DND-41 (cell line): ENCODE measurements around the gene SOX21.

ENCODE experiments used
- ATAC-seq: fragments of 200-7000 bp; cut with Tn5 transposase; 3 replicates; pipeline ENCODE4 v1.9.1; 2021; ENCODE audit warnings: low read depth; ENCODE audit not compliant: insufficient read depth
- DNase-seq: peaks from one replicate; pipeline ENCODE4 v3.0.0-alpha.2; 2020
- H2AFZ ChIP-seq: 2 replicates; pipeline ENCODE4 v1.6.0; 2012; ENCODE audit warnings: low read depth, low read length
- H3K27ac ChIP-seq: 2 replicates; pipeline ENCODE4 v1.5.1; 2012; ENCODE audit warnings: low read length, inconsistent platforms
- H3K27me3 ChIP-seq: fragments of 200-600 bp; sonication (generic); 2 replicates; pipeline ENCODE4 v1.6.0; 2012; ENCODE audit warnings: low read length, mild to moderate bottlenecking, inconsistent platforms; ENCODE audit not compliant: insufficient read depth, poor library complexity
- H3K36me3 ChIP-seq: 2 replicates; pipeline ENCODE4 v1.5.1; 2012; ENCODE audit warnings: low read length, inconsistent platforms; ENCODE audit not compliant: insufficient read depth
- H3K4me1 ChIP-seq: 2 replicates; pipeline ENCODE4 v1.5.1; 2012; ENCODE audit warnings: mild to moderate bottlenecking, low read length; ENCODE audit not compliant: insufficient read depth
- H3K4me2 ChIP-seq: 2 replicates; pipeline ENCODE4 v1.6.0; 2012; ENCODE audit warnings: mild to moderate bottlenecking, moderate library complexity, low read length, inconsistent platforms; ENCODE audit not compliant: insufficient read depth
- H3K4me3 ChIP-seq, 2 experiments: fragments of 200-600 bp in 1 of 2; shearing (Covaris generic) in 1 of 2; 2 replicates each; pipeline ENCODE4 v1.5.1; 2012 to 2016; ENCODE audit warnings: inconsistent platforms in 2 of 2, low read length in 2 of 2, mild to moderate bottlenecking in 2 of 2, low read depth in 1 of 2, moderate library complexity in 1 of 2
- H3K79me2 ChIP-seq: 2 replicates; pipeline ENCODE4 v1.6.0; 2012; ENCODE audit warnings: low read length, inconsistent platforms; ENCODE audit not compliant: insufficient read depth
- H3K9ac ChIP-seq: 2 replicates; pipeline ENCODE4 v1.6.0; 2012; ENCODE audit warnings: low read depth, mild to moderate bottlenecking, inconsistent platforms, low read length, moderate library complexity
- H3K9me3 ChIP-seq: 2 replicates; pipeline ENCODE4 v1.5.1; 2012; ENCODE audit warnings: low read length, moderate library complexity, mild to moderate bottlenecking, inconsistent platforms; ENCODE audit not compliant: insufficient read depth, severe bottlenecking
- H4K20me1 ChIP-seq: 2 replicates; pipeline ENCODE4 v1.6.0; 2012; ENCODE audit warnings: low read length; ENCODE audit not compliant: insufficient read depth
- CTCF ChIP-seq: IDR thresholded peaks from 2 replicates; pipeline ENCODE4 v1.5.1; 2012; ENCODE audit warnings: borderline replicate concordance, low read length, moderate library complexity, mild to moderate bottlenecking; ENCODE audit not compliant: poor library complexity, severe bottlenecking; ENCODE audit errors: extremely low read depth
- EZH2 ChIP-seq: IDR thresholded peaks from 3 replicates; pipeline ENCODE4 v1.6.1; 2012; ENCODE audit warnings: borderline replicate concordance, low read depth, mild to moderate bottlenecking, moderate library complexity, low read length, inconsistent platforms; ENCODE audit not compliant: severe bottlenecking

Gene SOX21

GRCh38 chr13:94700536-94700935, 11.8 kb downstream of the SOX21 start:
- ATAC-seq = no peak
- Histone ChIP-seq H3K27ac (no peak overlapping the region), H3K9ac (no peak overlapping the region), H3K9me3 (no peaks in the 10 kb centered on the region), H4K20me1 (no peaks in the 10 kb centered on the region), H3K79me2 (no peaks in the 10 kb centered on the region), H3K4me2 (no peak overlapping the region), H3K27me3 (no peaks in the 10 kb centered on the region), H3K36me3 (no peaks in the 10 kb centered on the region), H3K4me3 (no peak overlapping the region), H2AFZ (no peak overlapping the region), H3K4me1 (no peaks in the 10 kb centered on the region)
- no peak for DNase-seq
- TF ChIP-seq EZH2 = no peak
- no peak for TF ChIP-seq CTCF

GRCh38 chr13:94700051-94700535, 12.3 kb downstream of the SOX21 start:
- no peaks in the 10 kb centered on the region for H3K27me3 ChIP-seq
- H2AFZ ChIP-seq = no peak overlapping the region
- TF ChIP-seq EZH2 (no peak), CTCF (no peak)
- no peak overlapping the region for H3K4me3 ChIP-seq
- DNase-seq (no peak), ATAC-seq (no peak)
- H3K4me1 ChIP-seq = no peaks in the 10 kb centered on the region
- H3K79me2 ChIP-seq = no peaks in the 10 kb centered on the region
- H3K9ac ChIP-seq = no peak overlapping the region
- no peaks in the 10 kb centered on the region for H3K9me3 ChIP-seq
- H4K20me1 ChIP-seq = no peaks in the 10 kb centered on the region
- no peaks in the 10 kb centered on the region for H3K36me3 ChIP-seq
- no peak overlapping the region for H3K27ac ChIP-seq
- H3K4me2 ChIP-seq = no peak overlapping the region

GRCh38 chr13:94696171-94696570, 16.2 kb downstream of the SOX21 start:
- Histone ChIP-seq H3K4me3 (no peak overlapping the region), H3K79me2 (no peaks in the 10 kb centered on the region), H3K27me3 (no peaks in the 10 kb centered on the region), H2AFZ (no peak overlapping the region), H4K20me1 (no peaks in the 10 kb centered on the region), H3K36me3 (no peaks in the 10 kb centered on the region), H3K9ac (no peak overlapping the region), H3K4me1 (no peaks in the 10 kb centered on the region), H3K4me2 (no peak overlapping the region), H3K27ac (no peak overlapping the region), H3K9me3 (no peaks in the 10 kb centered on the region)
- ATAC-seq (no peak), DNase-seq (no peak)
- TF ChIP-seq EZH2 (no peak), CTCF (no peak)

GRCh38 chr13:94692030-94692429, 20.3 kb downstream of the SOX21 start:
- no peaks in the 10 kb centered on the region for H3K4me1 ChIP-seq
- H3K9ac ChIP-seq = no peak overlapping the region
- H3K27me3 ChIP-seq = no peaks in the 10 kb centered on the region
- no peak overlapping the region for H3K4me3 ChIP-seq
- no peak overlapping the region for H2AFZ ChIP-seq
- H3K4me2 ChIP-seq = no peak overlapping the region
- DNase-seq (no peak), ATAC-seq (no peak)
- TF ChIP-seq EZH2 (no peak), CTCF (no peak)
- H4K20me1 ChIP-seq = no peaks in the 10 kb centered on the region
- no peaks in the 10 kb centered on the region for H3K9me3 ChIP-seq
- no peak overlapping the region for H3K27ac ChIP-seq
- H3K79me2 ChIP-seq = no peaks in the 10 kb centered on the region
- H3K36me3 ChIP-seq = no peaks in the 10 kb centered on the region
